ENCODE results near the gene TRUB2. TPM values are rescaled to one million over a fixed set of nuclear protein-coding genes. Genes with fewer than 3 reads are reported as not detected.

Gene TRUB2
- total and polyA plus RNA-seq, 2 of the 8 experiments (the other 6 are each of a cell fraction or from before 2014, with no cell fraction given): 20.7 to 37.8 TPM

DNA sequence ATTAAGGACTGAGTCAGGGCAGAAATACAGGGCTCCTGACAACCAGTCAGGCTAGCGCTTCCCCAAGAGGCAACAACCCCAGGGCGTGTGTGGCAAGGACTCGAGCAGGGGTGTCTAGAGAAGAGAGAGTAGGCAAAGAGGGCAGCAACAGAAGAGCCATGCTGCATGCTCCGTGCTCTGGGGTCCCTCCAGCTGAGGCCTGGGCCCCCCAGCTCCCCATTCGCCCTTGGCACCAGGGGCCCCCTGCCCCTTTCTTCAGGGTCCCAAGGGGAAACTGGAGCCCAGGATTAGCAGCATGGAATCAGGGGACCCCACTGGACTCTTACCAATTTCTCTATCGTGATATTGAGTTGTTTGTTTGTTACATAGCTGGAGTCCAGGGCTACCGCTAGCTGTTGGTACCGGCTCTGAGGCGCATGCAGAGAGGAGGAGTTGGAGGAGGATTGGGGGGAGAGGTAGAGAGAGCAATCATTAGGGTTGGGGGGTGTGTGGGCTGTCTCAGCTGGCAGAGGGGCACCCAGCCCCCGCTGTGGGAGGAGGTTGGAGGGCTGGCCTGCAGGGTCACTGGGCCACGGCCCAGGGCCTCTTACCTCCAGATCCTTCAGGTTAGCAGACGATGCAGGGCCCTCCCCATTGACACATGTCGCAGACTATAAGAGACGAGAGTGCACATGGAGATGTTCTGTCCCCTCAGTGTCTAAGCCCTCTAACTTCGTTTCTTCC is 55.2 kb downstream of the TRUB2 start (continued):
- TF ChIP-seq YY1 (IDR thresholded peaks at IDR 0.05; ENCODE audit: low read depth, low read length) (no peak), NRF1 (IDR thresholded peaks at IDR 0.05; ENCODE audit: low read depth, low read length) (no peak), TCF12 (IDR thresholded peaks at IDR 0.05; ENCODE audit: low read depth, low read length) (no peak), SP1 (IDR thresholded peaks at IDR 0.05; ENCODE audit: low read depth, low read length) (no peak)
